ENCODE results near the gene LRRC58. TPM values are rescaled to one million over a fixed set of nuclear protein-coding genes. Genes with fewer than 3 reads are reported as not detected.
A peak's percentile ranks its signal among the peaks of the same experiment; 100 is the strongest.
"Not testable (repeated sequence)": the region's sequence is repeated elsewhere in the genome, so short reads cannot be mapped to it uniquely, and the experiment has no call there.

Gene LRRC58
- 28.1 and 29.4 TPM in 2 replicates for total RNA-seq

DNA sequence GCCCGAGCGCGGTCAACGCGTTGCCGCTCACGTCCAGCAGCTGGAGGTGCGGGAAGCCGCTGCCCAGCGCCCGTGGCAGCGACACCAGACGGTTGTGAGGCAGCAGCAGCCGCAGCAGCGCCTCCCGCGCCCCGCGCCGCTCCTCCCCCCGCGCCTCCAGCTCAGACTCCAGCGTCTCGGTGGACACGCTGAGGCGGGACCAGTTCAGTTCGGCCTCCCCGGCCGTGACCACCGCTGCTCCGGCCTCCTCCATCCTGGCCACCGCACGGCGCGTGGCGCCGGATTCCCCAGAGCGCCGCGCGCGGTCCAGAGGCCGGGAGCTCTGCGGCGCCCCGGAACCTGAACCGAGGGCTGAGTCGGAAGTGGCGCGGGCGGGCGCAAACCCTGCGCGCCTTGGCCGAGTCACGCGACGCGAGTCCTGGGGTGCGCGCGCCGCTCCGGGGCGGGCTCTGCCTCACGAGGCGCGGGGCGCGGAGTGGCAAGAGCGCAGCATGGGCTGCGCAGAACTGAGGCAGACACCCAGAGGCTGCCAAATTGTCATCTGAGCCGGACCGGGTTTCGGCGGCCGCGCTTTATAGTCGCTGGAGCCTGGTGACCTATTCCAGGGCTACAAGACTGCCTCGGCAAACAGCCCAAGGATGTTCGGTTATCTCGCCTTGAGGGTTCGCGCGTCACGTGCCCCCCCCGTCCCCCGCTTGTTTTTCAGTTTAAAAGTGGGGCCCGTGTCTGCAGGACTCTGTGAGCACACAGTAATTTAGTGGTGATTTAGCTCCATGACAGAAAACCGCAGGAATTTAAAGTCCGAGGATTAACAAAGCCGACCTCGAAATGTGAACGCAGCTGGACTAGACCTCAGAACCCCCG is at the start of gene LRRC58:
Gene LRRC58 (minus strand): TSS at position 364 of the 864 bp plus-strand sequence. CDS start 111 bp downstream, at position 253.
- Mint-ChIP-seq H3K27ac (peak within 1 kb of the TSS; percentile 89), H3K36me3 (ENCODE audit: low read depth) (peaks cover 26% of the 10 kb centered on the region), H3K4me1 (peaks cover 44% of the 10 kb centered on the region), H3K9me3 (no peaks in the 10 kb centered on the region), H3K27me3 (peaks cover 25% of the 10 kb centered on the region), H3K4me3 (peak within 1 kb of the TSS; percentile 91)
- intact Hi-C loops (cut with micrococcal nuclease) = loop anchor here (1.0 to 10.0 kb wide), 5 partner anchors 11 to 886 kb away; partner anchors contain the start of genes NDUFB4 and TMEM39A
- DNase-seq = peak; percentile 97

DNA sequence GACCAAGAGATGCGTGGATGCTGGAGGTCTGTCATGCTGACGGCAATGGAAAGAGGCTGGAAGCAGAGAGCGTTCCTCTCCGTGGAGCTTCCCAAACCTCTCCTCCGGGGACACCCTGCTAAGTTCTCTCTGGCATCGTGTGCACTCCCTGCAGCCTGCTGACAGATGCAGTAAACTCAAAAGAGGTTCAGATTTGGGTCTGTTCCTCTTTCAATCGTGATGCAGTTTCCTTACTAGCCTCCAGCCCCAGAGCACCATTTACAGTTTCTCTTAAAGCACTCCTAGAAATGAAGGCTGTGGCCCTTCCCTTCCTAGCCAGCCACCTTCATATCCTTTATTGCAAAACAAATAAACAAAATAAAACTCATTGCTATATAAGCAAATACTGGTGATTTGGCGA is 47.3 kb upstream of the LRRC58 start:
- Mint-ChIP-seq H3K4me1 (no peaks in the 10 kb centered on the region), H3K36me3 (ENCODE audit: low read depth) (no peaks in the 10 kb centered on the region)
- DNase-seq = no peak

DNA sequence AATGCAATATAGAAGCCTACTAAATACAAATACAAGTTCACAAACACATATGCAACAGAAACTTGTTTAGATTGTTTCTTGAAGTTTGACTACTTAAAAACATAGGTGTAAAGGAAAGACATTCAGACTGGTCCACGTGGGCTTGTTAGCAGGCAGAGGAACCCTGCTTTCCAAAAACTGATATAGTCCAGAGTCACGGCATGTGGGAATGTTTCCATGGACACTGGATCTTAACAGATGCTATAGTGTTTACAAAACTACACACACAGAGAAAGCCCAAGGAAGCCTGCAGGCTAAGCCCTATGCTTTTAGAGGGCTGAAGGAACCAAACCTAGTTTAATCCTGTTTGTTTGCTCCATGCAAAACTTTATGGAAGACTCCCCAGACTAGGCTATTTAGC is 45.2 kb upstream of the LRRC58 start:
- no peak overlapping the region for H3K27ac Mint-ChIP-seq
- intact Hi-C loops (cut with micrococcal nuclease) = no loop called here
- no peak for DNase-seq
- H3K36me3 Mint-ChIP-seq (ENCODE audit: low read depth) = no peaks in the 10 kb centered on the region
- no peaks in the 10 kb centered on the region for H3K9me3 Mint-ChIP-seq
- no peak overlapping the region for H3K4me3 Mint-ChIP-seq
- no peaks in the 10 kb centered on the region for H3K4me1 Mint-ChIP-seq
- peaks cover 11% of the 10 kb centered on the region for H3K27me3 Mint-ChIP-seq

More for the DNA sequence above, 47.3 kb upstream of the LRRC58 start:
- Mint-ChIP-seq H3K4me3 (no peak overlapping the region), H3K27me3 (peaks cover 7% of the 10 kb centered on the region), H3K9me3 (no peaks in the 10 kb centered on the region), H3K27ac (no peak overlapping the region)
- intact Hi-C loops (cut with micrococcal nuclease) = no loop called here

DNA sequence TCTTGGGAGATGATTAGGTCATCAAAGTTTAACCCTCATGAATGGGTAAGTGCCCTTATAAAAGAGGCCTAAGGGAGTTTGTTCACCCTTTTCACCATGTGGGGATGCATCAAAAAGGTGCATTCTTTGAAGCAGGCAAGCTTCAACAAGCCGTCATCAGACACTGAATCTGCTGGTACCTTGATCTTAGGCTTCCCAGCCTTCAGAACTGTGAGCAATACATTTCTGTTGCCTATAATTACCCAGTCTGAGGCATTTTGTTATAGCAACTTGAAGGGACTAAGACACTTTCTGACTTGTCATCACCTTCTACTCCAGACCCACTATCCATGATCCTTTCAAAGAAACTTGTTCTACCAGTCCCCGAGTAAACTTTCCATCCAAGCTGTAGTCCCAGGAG is 44.6 kb upstream of the LRRC58 start:
- no peaks in the 10 kb centered on the region for H3K4me1 Mint-ChIP-seq
- no peak for DNase-seq
- no peaks in the 10 kb centered on the region for H3K36me3 Mint-ChIP-seq (ENCODE audit: low read depth)
- H3K4me3 Mint-ChIP-seq = no peak overlapping the region
- H3K9me3 Mint-ChIP-seq = no peaks in the 10 kb centered on the region
- intact Hi-C loops (cut with micrococcal nuclease) = no loop called here
- H3K27me3 Mint-ChIP-seq = peaks cover 11% of the 10 kb centered on the region
- no peak overlapping the region for H3K27ac Mint-ChIP-seq

DNA sequence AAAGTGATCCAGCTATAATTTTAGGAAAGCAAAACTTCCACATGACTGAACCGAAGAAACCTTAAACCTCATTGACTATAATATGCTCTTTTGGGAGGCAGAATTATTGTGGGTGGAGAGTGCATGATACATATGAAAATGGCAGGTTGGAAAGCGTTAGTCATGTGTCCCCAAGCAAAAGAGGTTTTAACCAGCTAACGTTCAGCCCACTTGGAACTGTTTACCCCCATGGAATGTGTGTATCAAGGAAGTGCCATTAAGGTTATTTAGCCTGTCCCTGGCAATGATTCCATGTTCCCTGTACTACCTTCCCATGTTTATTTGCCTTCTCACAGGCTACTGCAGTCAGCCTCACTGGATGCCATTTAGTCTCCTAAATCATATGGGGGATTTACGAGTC is 44.1 kb upstream of the LRRC58 start:
- Mint-ChIP-seq H3K27ac (no peak overlapping the region), H3K9me3 (no peaks in the 10 kb centered on the region), H3K27me3 (peaks cover 11% of the 10 kb centered on the region), H3K4me3 (no peak overlapping the region), H3K4me1 (no peaks in the 10 kb centered on the region), H3K36me3 (ENCODE audit: low read depth) (no peaks in the 10 kb centered on the region)
- no peak for DNase-seq
- intact Hi-C loops (cut with micrococcal nuclease) = no loop called here

DNA sequence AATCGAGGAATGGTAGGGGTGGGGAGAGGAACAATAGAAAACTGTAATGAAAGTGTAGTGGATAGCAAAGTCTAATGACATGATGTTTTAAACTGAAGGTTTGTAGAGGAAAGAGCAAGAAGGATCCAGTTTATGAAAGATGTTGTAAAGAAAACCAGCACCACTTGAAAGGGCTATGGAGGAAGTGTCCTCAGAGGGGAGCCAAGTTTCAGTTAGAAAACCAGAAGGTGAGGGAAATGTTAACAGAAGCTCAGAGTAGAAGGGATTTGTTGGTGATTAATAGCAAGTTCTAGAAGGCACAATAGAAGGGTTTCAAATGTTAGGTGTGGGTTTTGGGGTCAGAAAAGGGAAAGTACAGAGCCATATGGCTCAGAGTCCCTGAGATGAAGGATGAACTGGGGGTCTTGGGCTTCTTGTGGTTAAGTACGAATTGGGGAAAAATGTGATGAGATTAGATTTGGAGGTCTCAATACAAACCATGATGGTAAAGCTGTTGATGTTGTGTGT is 33.8 kb upstream of the LRRC58 start:
- H3K27ac Mint-ChIP-seq = no peak overlapping the region
- no peaks in the 10 kb centered on the region for H3K36me3 Mint-ChIP-seq (ENCODE audit: low read depth)

DNA sequence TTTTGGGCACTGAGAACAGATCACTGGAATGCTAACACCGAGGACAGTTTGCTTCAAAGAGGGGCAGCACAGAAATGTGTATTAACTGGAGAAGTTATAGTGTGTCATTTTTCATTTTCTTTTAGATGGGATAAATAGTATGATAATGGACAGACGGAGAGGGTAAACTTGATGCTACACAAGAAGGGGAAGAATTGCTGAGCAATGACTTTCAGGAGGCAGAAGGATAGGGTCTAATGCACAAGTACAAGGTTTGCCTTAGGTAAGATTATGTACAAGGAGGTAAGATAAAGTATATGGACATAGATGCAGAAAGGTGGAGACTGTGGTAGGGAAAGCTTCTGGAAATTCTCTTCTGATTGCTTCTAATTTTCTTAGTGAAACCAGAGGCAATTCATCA is 32.3 kb upstream of the LRRC58 start:
- Mint-ChIP-seq H3K4me3 (no peak overlapping the region), H3K4me1 (no peaks in the 10 kb centered on the region), H3K27me3 (peaks cover 6% of the 10 kb centered on the region), H3K27ac (no peak overlapping the region), H3K36me3 (ENCODE audit: low read depth) (no peaks in the 10 kb centered on the region), H3K9me3 (peaks cover 4% of the 10 kb centered on the region)
- DNase-seq = no peak
- intact Hi-C loops (cut with micrococcal nuclease) = no loop called here

More for the DNA sequence above, 33.8 kb upstream of the LRRC58 start:
- Mint-ChIP-seq H3K9me3 (peaks cover 4% of the 10 kb centered on the region), H3K4me3 (no peak overlapping the region), H3K4me1 (no peaks in the 10 kb centered on the region), H3K27me3 (peaks cover 6% of the 10 kb centered on the region)
- no peak for DNase-seq
- intact Hi-C loops (cut with micrococcal nuclease) = no loop called here

DNA sequence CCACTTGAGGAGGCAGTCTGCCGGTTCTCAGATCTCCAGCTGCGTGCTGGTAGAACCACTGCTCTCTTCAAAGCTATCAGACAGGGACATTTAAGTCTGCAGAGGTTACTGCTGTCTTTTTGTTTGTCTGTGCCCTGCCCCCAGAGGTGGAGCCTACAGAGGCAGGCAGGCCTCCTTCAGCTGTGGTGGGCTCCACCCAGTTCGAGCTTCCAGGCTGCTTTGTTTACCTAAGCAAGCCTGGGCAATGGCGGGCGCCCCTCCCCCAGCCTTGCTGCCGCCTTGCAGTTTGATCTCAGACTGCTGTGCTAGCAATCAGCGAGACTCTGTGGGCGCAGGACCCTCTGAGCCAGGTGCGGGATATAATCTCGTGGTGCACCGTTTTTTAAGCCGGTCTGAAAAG is 28.8 kb upstream of the LRRC58 start:
- H3K4me3 Mint-ChIP-seq; intact Hi-C loops (cut with micrococcal nuclease); H3K36me3 Mint-ChIP-seq (ENCODE audit: low read depth); H3K9me3 Mint-ChIP-seq; H3K4me1 Mint-ChIP-seq; H3K27me3 Mint-ChIP-seq; DNase-seq; H3K27ac Mint-ChIP-seq: not testable (repeated sequence)

DNA sequence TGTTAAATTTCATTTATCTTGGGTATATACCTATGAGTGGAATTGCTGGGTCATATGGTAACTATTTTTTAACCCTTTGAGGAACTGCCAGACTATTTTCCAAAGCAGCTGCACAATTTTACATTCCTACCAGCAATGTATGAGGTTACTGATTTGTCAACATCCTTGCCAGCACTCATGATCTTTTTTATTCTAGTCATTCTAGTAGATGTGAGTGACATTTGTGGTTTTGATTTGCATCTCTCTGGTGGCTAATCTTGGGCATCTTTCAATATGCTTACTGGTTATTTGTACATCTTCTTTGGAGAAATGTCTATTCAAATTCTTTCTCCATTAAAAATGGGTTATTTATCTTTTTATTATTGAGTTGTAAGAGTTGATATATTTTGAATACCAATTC is 21.3 kb upstream of the LRRC58 start:
- Mint-ChIP-seq H3K27ac (no peak overlapping the region), H3K4me3 (no peak overlapping the region), H3K4me1 (no peaks in the 10 kb centered on the region), H3K27me3 (peaks cover 41% of the 10 kb centered on the region), H3K36me3 (ENCODE audit: low read depth) (no peaks in the 10 kb centered on the region), H3K9me3 (no peaks in the 10 kb centered on the region)
- intact Hi-C loops (cut with micrococcal nuclease) = no loop called here
- no peak for DNase-seq

DNA sequence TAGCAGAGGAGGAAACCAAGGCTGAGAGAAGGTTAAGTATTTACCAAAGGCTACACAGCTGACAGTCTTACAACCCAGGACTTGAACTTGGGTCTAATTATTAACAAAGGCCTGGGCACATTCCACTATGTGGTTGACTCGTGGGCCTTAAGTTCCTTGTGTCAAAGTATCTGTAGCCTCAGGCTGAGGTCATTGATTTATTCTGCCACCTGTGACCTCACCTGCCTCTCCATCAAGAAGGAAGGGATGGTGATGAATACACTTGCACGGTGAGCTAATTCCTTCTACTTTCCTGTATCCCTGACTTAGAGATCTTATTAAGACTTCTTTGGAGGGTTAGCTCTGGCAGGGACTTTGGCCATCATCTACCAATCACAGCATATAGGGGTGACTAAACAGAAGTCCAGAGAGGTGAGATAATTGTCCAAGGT is 19.9 kb upstream of the LRRC58 start:
- H3K9me3 Mint-ChIP-seq = no peaks in the 10 kb centered on the region
- no peak overlapping the region for H3K27ac Mint-ChIP-seq
- H3K36me3 Mint-ChIP-seq (ENCODE audit: low read depth) = no peaks in the 10 kb centered on the region
- intact Hi-C loops (cut with micrococcal nuclease) = no loop called here
- no peak overlapping the region for H3K4me3 Mint-ChIP-seq
- no peaks in the 10 kb centered on the region for H3K4me1 Mint-ChIP-seq
- DNase-seq = no peak
- peaks cover 45% of the 10 kb centered on the region for H3K27me3 Mint-ChIP-seq

DNA sequence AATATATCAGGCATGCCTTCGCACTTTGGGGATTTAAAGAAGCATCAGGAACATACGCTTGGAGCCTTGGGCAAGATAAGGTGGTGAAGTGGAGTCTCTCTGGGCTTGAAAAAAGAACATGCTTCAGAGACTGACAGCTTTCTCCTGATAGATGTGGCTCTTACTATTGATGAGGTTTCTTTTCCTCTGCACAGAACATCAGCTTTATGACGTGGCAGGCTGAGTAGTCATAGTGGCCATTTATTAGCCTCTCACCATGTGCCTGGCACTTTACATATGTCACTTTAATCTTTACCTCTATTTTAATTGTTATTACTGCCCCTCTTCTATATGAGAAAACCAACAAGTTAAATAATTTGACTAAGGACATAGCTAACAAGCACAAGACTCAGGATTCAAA is 19.0 kb upstream of the LRRC58 start:
- Mint-ChIP-seq H3K27ac (no peak overlapping the region), H3K27me3 (peaks cover 49% of the 10 kb centered on the region), H3K4me3 (no peak overlapping the region), H3K9me3 (no peaks in the 10 kb centered on the region), H3K4me1 (no peaks in the 10 kb centered on the region), H3K36me3 (ENCODE audit: low read depth) (no peaks in the 10 kb centered on the region)
- intact Hi-C loops (cut with micrococcal nuclease) = no loop called here
- no peak for DNase-seq

DNA sequence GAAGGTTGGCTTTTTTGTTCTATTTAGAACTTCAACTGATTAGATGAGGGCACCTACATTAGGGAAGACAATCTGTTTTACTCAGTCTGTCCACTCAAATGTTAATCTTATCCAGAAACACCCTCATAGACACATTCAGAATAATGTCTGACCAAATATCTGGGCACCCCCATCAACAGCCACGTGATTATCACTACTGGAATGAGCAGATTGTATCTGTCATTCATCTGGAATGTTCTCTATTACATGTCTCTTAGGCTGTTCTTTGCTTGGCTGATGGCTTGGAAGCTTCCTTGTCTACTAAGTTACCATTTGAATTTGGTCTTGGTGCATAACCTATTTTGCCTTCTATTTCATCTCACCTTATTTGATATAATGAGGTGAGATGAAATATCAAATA is 15.7 kb upstream of the LRRC58 start:
- H3K4me3 Mint-ChIP-seq = no peak overlapping the region
- no peak for DNase-seq
- H3K9me3 Mint-ChIP-seq = no peaks in the 10 kb centered on the region
- H3K27ac Mint-ChIP-seq = no peak overlapping the region
- peaks cover 43% of the 10 kb centered on the region for H3K27me3 Mint-ChIP-seq
- no peaks in the 10 kb centered on the region for H3K4me1 Mint-ChIP-seq
- no peaks in the 10 kb centered on the region for H3K36me3 Mint-ChIP-seq (ENCODE audit: low read depth)
- intact Hi-C loops (cut with micrococcal nuclease) = loop anchor here (2.0 kb wide), 1 partner anchor 14 kb away; no protein-coding TSS in a partner anchor

DNA sequence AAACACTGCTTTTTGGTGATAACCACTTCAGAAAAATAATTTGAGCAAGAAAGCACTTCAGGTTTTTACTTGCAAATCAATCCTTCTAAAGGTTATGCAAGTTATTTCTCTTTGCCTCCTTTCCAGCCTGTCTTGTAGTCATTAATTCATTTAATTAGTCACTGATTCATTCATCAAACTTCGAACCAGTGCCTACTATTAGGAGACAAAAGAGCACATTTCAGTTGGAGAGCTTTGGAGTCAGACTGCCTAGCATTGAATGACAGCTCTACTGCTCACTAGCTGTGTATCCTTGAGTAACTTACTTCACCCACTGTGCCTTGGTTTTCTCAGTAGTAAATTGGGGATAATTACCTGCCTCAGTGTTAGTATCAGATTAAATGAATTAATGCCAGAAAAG is 14.9 kb upstream of the LRRC58 start:
- peaks cover 41% of the 10 kb centered on the region for H3K27me3 Mint-ChIP-seq
- DNase-seq = no peak
- no peaks in the 10 kb centered on the region for H3K9me3 Mint-ChIP-seq
- no peak overlapping the region for H3K4me3 Mint-ChIP-seq
- H3K36me3 Mint-ChIP-seq (ENCODE audit: low read depth) = no peaks in the 10 kb centered on the region
- intact Hi-C loops (cut with micrococcal nuclease) = loop anchor here (2.0 kb wide), 1 partner anchor 13 kb away; no protein-coding TSS in a partner anchor
- H3K27ac Mint-ChIP-seq = no peak overlapping the region
- H3K4me1 Mint-ChIP-seq = no peaks in the 10 kb centered on the region

DNA sequence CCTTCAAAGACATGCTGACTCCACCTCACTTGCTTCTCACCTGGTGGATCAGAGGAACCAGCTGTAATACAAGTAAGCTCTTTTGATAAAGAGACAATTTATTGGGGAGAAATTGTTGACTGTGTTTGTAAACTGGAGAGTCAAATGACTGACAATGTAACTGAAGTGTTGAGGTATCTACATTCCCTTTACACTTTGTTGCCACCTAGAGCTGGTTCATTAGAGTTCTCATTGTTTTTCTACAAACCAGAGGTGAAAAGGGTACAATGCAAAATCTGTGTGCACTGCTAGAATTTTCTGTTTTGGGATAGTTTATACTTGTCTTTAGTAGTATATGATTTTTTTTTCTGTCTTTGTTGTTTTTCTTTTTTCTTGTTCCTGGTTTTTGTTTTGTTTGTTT is 8.7 kb upstream of the LRRC58 start:
- DNase-seq = no peak
- no peaks in the 10 kb centered on the region for H3K4me1 Mint-ChIP-seq
- H3K4me3 Mint-ChIP-seq = no peak overlapping the region
- peaks cover 47% of the 10 kb centered on the region for H3K27me3 Mint-ChIP-seq
- no peak overlapping the region for H3K27ac Mint-ChIP-seq
- H3K36me3 Mint-ChIP-seq (ENCODE audit: low read depth) = no peaks in the 10 kb centered on the region
- no peaks in the 10 kb centered on the region for H3K9me3 Mint-ChIP-seq
- intact Hi-C loops (cut with micrococcal nuclease) = no loop called here
